Spleen (tissue), 7 donors: ENCODE data around the gene LRRC31.

ENCODE experiments used
- CTCF ChIP-seq, 11 experiments: fragments of 200-600 bp in 7 of 11; fragments of 450-650 bp in 4 of 11; sonication (generic) in 4 of 11; IDR thresholded peaks in 8 of 11; conservative IDR thresholded peaks in 3 of 11; 1 replicate in 7 of 11; 2 replicates in 4 of 11; pipeline versions ENCODE4 v1.4.0 to v1.8.0; 2016 to 2021; ENCODE audit warnings: antibody characterized with exemption in 11 of 11, inconsistent platforms in 4 of 11, mild to moderate bottlenecking in 1 of 11
- POLR2A ChIP-seq, 3 donors: fragments of 450-650 bp; IDR thresholded peaks; one replicate each; pipeline ENCODE4 v1.5.1; 2017; ENCODE audit warnings: antibody characterized with exemption in 3 of 3, mild to moderate bottlenecking in 1 of 3
- POLR2AphosphoS5 ChIP-seq, 3 donors: sonication (generic); formaldehyde crosslinking; IDR thresholded peaks; one replicate each; pipeline ENCODE4 v1.5.1; 2017; ENCODE audit warnings: antibody characterized with exemption in 3 of 3
- donor health status: DM: no; HTN: no; CAD: no; lungs with moderate emphysema.
- donor health status: DM: no; HTN: no; CAD: no.
- donor health status: DM: no; HTN: no; CAD: no.

DNA sequence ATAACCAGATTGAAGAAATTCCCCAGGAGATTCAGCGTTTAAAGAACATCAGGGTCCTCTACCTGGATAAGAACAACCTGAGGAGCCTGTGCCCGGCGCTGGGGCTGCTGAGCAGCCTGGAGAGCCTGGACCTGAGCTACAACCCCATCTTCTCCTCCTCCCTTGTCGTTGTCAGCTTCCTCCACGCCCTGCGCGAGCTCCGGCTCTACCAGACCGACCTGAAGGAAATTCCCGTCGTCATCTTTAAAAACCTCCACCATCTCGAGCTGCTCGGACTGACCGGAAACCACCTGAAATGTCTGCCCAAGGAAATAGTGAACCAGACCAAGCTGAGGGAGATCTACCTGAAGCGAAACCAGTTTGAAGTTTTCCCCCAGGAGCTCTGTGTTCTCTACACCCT is 47.6 kb downstream of the LRRC31 start:
- TF ChIP-seq CTCF (IDR thresholded peaks at IDR 0.05 in 8 of 11, conservative IDR thresholded peaks at IDR 0.05 in 3 of 11) (no peak), POLR2A (IDR thresholded peaks at IDR 0.05) (no peak), POLR2AphosphoS5 (IDR thresholded peaks at IDR 0.05) (no peak)
